Muscle of leg (tissue), 11 donors: Measurements from ENCODE around the gene EPS8. TPM values are rescaled to one million over a fixed set of nuclear protein-coding genes. Genes with fewer than 3 reads are reported as not detected.

Experiments
- DNase-seq: peaks from one replicate; pipeline ENCODE4 v3.0.0; 2013
- H3K27ac ChIP-seq: one replicate; pipeline ENCODE4 v1.5.1; 2013; ENCODE audit warnings: mild to moderate bottlenecking, low read length, control low read depth
- H3K27me3 ChIP-seq: one replicate; pipeline ENCODE4 v1.6.1; 2013; ENCODE audit warnings: low read length; ENCODE audit not compliant: control insufficient read depth, insufficient read depth
- H3K36me3 ChIP-seq: one replicate; pipeline ENCODE4 v1.6.1; 2013; ENCODE audit warnings: low read length; ENCODE audit not compliant: control insufficient read depth, insufficient read depth
- H3K4me1 ChIP-seq: one replicate; pipeline ENCODE4 v1.6.1; 2013; ENCODE audit warnings: low read length; ENCODE audit not compliant: control insufficient read depth, insufficient read depth
- H3K4me3 ChIP-seq: one replicate; pipeline ENCODE4 v1.5.1; 2013; ENCODE audit warnings: low read length, control low read depth
- H3K9me3 ChIP-seq: replicated peaks from 2 replicates; pipeline ENCODE4 v1.6.1; 2013; ENCODE audit warnings: low read depth, low read length; ENCODE audit not compliant: control insufficient read depth
- WGBS: methylation state at CpG from one replicate; pipeline ENCODE4 v1.1.5; 2013; ENCODE audit warnings: missing lambda C conversion rate; ENCODE audit not compliant: insufficient coverage; 5-methylcytosine and 5-hydroxymethylcytosine counted together
- polyA plus RNA-seq, 8 donors: library from polyadenylated mRNA; unstranded; fragments of 120-200 nt; gene quantifications; one replicate each; pipeline versions ENCODE4 v1.2.1 to v1.2.3, GENCODE V29; 2013; ENCODE audit warnings: inconsistent platforms in 1 of 8, low replicate concordance in 1 of 8; ENCODE audit not compliant: insufficient read length in 8 of 8, insufficient read depth in 1 of 8
- total RNA-seq: library from RNA; stranded (reverse); fragments of 120-200 nt; gene quantifications from one replicate; pipeline ENCODE4 v1.2.4, GENCODE V29; 2013

The EPS8 gene
- total and polyA plus RNA-seq, 9 donors, result 27.2 to 52.6 (median 37.1) TPM

GRCh38 chr12:15662983-15663659 lies 126.1 kb downstream of the EPS8 start:
- Histone ChIP-seq H3K36me3 (peaks cover 11% of the 10 kb centered on the region), H3K9me3 (no peaks in the 10 kb centered on the region), H3K4me3 (no peak overlapping the region), H3K27me3 (no peaks in the 10 kb centered on the region), H3K4me1 (no peaks in the 10 kb centered on the region), H3K27ac (no peak overlapping the region)
- no peak for DNase-seq
- WGBS, result 87% methylated on average over 3 of the region's 5 CpGs

GRCh38 chr12:15662303-15662980 lies 126.7 kb downstream of the EPS8 start:
- no peaks in the 10 kb centered on the region for H3K9me3 ChIP-seq
- no peak overlapping the region for H3K27ac ChIP-seq
- no peak for DNase-seq
- H3K36me3 ChIP-seq, result peaks cover 13% of the 10 kb centered on the region
- no peak overlapping the region for H3K4me3 ChIP-seq
- H3K27me3 ChIP-seq, result no peaks in the 10 kb centered on the region
- no CpG with 5 or more reads among the region's 3 CpGs for WGBS
- H3K4me1 ChIP-seq, result no peaks in the 10 kb centered on the region

GRCh38 chr12:15651371-15651770 lies 137.8 kb downstream of the EPS8 start:
- Histone ChIP-seq H3K4me3 (no peak overlapping the region), H3K36me3 (peaks cover 12% of the 10 kb centered on the region), H3K9me3 (no peaks in the 10 kb centered on the region), H3K4me1 (no peaks in the 10 kb centered on the region), H3K27ac (no peak overlapping the region), H3K27me3 (no peaks in the 10 kb centered on the region)
- DNase-seq, result no peak
- no CpG with 5 or more reads among the region's 2 CpGs for WGBS

DNA sequence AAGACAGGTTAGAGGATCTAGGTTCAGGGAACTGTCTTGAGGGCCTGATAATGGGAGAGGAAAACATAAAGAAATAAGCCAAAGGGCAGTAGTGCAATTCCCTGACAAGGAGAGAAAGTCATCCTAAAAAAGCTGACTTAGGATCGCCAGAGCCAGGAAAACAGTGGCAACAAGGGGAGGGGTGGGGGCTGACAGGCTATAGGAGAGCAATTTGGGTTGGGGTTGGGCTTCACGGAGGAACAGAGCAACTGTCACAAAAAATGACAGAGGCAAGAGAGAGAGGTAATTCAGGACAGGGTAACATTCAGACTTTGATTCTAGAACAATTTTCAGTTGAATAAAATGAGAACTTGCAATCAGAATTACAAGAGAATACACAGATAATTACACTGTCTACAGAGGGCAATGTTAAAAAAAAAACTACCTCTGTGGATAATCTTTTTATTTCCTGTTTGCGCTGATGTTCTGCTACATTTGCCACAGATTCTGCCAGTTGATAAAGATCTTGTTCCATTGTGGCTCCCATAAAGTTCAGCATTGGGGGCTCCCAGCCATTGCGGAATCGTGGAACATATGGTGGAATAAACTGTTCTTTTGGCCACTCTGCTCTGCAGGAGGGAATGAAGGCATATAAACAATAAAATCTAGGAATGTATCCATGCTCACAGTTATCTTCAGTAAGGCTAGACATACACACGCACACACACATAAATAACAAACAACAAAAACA lies 138.6 kb downstream of the EPS8 start:
- WGBS, result 54% methylated on average over 1 of the region's 6 CpGs
- no peaks in the 10 kb centered on the region for H3K27me3 ChIP-seq
- H3K27ac ChIP-seq, result no peak overlapping the region
- H3K36me3 ChIP-seq, result peaks cover 12% of the 10 kb centered on the region
- no peak overlapping the region for H3K4me3 ChIP-seq
- no peak for DNase-seq
- no peaks in the 10 kb centered on the region for H3K4me1 ChIP-seq
- H3K9me3 ChIP-seq, result no peaks in the 10 kb centered on the region

- peak; percentile 44 for DNase-seq
- no CpG with 5 or more reads among the region's 1 CpG for WGBS
- H3K9me3 ChIP-seq, result no peaks in the 10 kb centered on the region
- H3K27ac ChIP-seq, result no peak overlapping the region
- H3K36me3 ChIP-seq, result peaks cover 12% of the 10 kb centered on the region
- H3K27me3 ChIP-seq, result no peaks in the 10 kb centered on the region
- H3K4me3 ChIP-seq, result no peak overlapping the region
- H3K4me1 ChIP-seq, result no peaks in the 10 kb centered on the region
These were observed 139.8 kb downstream of the EPS8 start for GRCh38 chr12:15649347-15649746.

DNA sequence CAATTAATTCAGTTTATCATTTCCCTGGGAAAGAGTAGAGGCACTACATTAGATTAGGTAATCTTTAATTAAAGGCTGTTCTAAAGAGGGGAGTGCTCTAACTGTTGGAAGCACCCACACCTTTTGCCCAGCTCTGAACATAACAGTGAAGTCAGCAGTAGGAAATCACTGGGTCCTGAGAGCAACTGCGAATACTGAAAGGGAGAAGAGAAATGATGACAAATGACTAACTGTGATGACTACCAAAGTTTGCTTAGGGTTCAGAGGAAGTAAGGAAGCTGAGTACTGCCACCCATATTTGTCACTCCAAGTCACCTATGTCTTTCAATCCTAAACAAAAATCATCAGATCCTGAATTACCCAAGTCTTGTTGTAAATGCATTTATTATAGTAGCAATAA lies 140.6 kb downstream of the EPS8 start:
- no peaks in the 10 kb centered on the region for H3K9me3 ChIP-seq
- H3K4me1 ChIP-seq, result no peaks in the 10 kb centered on the region
- peaks cover 8% of the 10 kb centered on the region for H3K36me3 ChIP-seq
- DNase-seq, result no peak
- no peaks in the 10 kb centered on the region for H3K27me3 ChIP-seq
- no peak overlapping the region for H3K4me3 ChIP-seq
- WGBS, result no CpG with 5 or more reads among the region's 1 CpG
- no peak overlapping the region for H3K27ac ChIP-seq

DNA sequence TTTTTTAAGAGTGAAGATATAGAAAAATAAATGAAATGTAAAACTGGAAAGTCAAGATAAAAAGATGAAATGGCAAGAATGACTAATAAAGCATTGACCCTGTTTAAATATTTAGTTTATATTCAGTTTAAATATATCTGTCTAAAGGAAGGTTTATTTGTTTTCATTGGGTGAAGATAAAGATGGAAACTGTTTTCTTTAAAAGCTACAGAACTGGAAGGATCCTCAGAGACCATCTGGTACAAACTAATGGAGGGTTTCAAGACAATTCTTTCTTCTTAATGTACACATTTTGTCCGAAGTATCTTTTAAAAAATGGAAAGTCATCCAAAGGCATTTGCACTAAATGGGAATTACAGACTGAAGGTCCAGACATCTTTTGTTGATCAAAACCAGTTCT lies 142.6 kb downstream of the EPS8 start:
- Histone ChIP-seq H3K4me1 (no peaks in the 10 kb centered on the region), H3K27ac (no peak overlapping the region), H3K27me3 (no peaks in the 10 kb centered on the region), H3K36me3 (peaks cover 6% of the 10 kb centered on the region), H3K4me3 (no peak overlapping the region), H3K9me3 (no peaks in the 10 kb centered on the region)
- DNase-seq, result no peak
- no CpG with 5 or more reads among the region's 1 CpG for WGBS

DNA sequence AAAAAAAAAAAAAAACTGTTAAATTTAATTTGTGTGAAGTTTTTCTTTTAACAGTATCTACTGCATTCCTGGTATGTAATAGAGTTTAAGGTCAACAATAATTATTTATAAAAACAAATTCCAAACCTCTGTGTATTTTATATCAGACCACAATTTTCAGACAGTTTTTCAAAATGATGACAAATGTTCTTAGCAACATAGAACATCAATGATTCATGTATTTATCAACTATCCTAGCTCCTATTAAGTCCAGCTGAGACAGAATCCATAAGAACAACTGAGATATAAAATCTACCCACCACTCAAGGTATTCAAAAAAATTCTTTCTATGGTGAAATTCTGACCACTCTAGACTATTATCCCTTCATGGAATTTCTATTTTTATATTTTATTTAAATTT lies 144.5 kb downstream of the EPS8 start:
- H3K4me3 ChIP-seq, result no peak overlapping the region
- no peaks in the 10 kb centered on the region for H3K9me3 ChIP-seq
- H3K27ac ChIP-seq, result no peak overlapping the region
- no peaks in the 10 kb centered on the region for H3K4me1 ChIP-seq
- peaks cover 9% of the 10 kb centered on the region for H3K36me3 ChIP-seq
- no peak for DNase-seq
- no peaks in the 10 kb centered on the region for H3K27me3 ChIP-seq

DNA sequence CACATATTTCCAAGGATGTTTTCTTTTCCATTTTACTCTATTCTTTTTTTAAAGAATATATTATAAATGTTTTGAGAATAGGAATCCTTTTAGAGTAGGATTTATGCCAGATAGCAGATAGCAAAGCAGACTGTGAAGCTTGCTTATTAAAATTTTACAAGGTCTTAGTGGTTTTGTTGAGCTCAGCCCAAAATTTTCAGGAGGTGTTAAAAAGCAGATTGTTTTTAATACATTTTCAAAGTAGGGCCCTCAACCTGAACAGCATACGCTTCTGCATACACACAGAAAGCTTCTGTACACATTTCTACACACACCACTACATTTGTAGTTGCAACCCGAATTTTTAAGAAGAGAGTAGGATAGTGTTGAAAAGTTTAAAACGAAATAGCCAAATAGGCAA lies 151.0 kb downstream of the EPS8 start:
- WGBS, result no CpG with 5 or more reads among the region's 3 CpGs
- DNase-seq, result no peak
- no peak overlapping the region for H3K4me3 ChIP-seq
- peaks cover 5% of the 10 kb centered on the region for H3K36me3 ChIP-seq
- H3K4me1 ChIP-seq, result no peaks in the 10 kb centered on the region
- no peaks in the 10 kb centered on the region for H3K27me3 ChIP-seq
- no peaks in the 10 kb centered on the region for H3K9me3 ChIP-seq
- H3K27ac ChIP-seq, result no peak overlapping the region

GRCh38 chr12:15636060-15636890 lies 152.9 kb downstream of the EPS8 start:
- no peaks in the 10 kb centered on the region for H3K4me1 ChIP-seq
- WGBS, result no CpG with 5 or more reads among the region's 1 CpG
- H3K9me3 ChIP-seq, result no peaks in the 10 kb centered on the region
- peaks cover 7% of the 10 kb centered on the region for H3K36me3 ChIP-seq
- DNase-seq, result no peak
- no peak overlapping the region for H3K4me3 ChIP-seq
- H3K27me3 ChIP-seq, result no peaks in the 10 kb centered on the region
- no peak overlapping the region for H3K27ac ChIP-seq
